GM12878 (cell line): Measurements from ENCODE around the gene COL8A2. TPM values are rescaled to one million over a fixed set of nuclear protein-coding genes. Genes with fewer than 3 reads are reported as not detected.

ENCODE experiments used
- ATAC-seq: fragments of 200-7000 bp; cut with Tn5 transposase; 3 replicates; pipeline ENCODE4 v1.9.1; 2020; ENCODE audit warnings: mild to moderate bottlenecking, moderate library complexity
- BruUV-seq: library from RNA; stranded (reverse); fragments of 400-500 nt; replicated peaks from 2 replicates; lab custom pipeline; 2021; lab: Mats Ljungman, UMichigan
- CTCF ChIA-PET: fragments of 300-600 bp; sonication (Branson Sonifier 250); formaldehyde crosslinking; extraction: SDS; loops from one replicate; lab custom pipeline; 2021; ENCODE audit warnings: inconsistent platforms; lab: Yijun Ruan, JAX
- POLR2A ChIA-PET: fragments of 350-600 bp; formaldehyde crosslinking; extraction: SDS; loops from one replicate; lab custom pipeline; 2021; ENCODE audit warnings: inconsistent platforms; lab: Charles Lee
- RAD21 ChIA-PET: fragments of 300-600 bp; sonication (Branson Sonifier 250); formaldehyde crosslinking; loops from one replicate; lab custom pipeline; 2023; ENCODE audit warnings: antibody characterized with exemption; ENCODE audit not compliant: unreplicated experiment; lab: Charles Lee
- SMC1A ChIA-PET: fragments of 300-600 bp; sonication (Branson Sonifier 250); formaldehyde crosslinking; loops from one replicate; lab custom pipeline; 2023; ENCODE audit not compliant: unreplicated experiment, uncharacterized antibody; lab: Charles Lee
- DNase-seq: peaks from one replicate; pipeline ENCODE4 v3.0.0-alpha.2; 2011; ENCODE audit warnings: low read depth, low spot score
- FAIRE-seq: peaks from 3 replicates; lab custom pipeline; 2011; peaks lifted over from hg19 to GRCh38; lab: Jason Lieb, UNC
- H2AFZ ChIP-seq: 2 replicates; pipeline ENCODE4 v1.6.0; 2011; ENCODE audit warnings: low read depth, low read length, control low read depth; ENCODE audit not compliant: control insufficient read depth
- H3K27ac ChIP-seq: 2 replicates; pipeline ENCODE4 v1.5.1; 2011; ENCODE audit warnings: control low read depth; ENCODE audit not compliant: control insufficient read depth, insufficient read depth
- H3K27me3 ChIP-seq, 2 experiments: replicated peaks in 1 of 2; 2 replicates each; pipeline versions ENCODE4 v1.6.0 to v1.6.1; 2011; ENCODE audit warnings: low read length in 1 of 2; ENCODE audit not compliant: control insufficient read depth in 2 of 2, insufficient read depth in 2 of 2
- H3K36me3 ChIP-seq, 2 experiments: 2 replicates each; pipeline ENCODE4 v1.5.1; 2011; ENCODE audit warnings: low read length in 1 of 2; ENCODE audit not compliant: control insufficient read depth in 2 of 2, insufficient read depth in 2 of 2
- H3K4me1 ChIP-seq: 2 replicates; pipeline ENCODE4 v1.6.1; 2011; ENCODE audit warnings: mild to moderate bottlenecking, low read length, moderate library complexity, mixed read lengths; ENCODE audit not compliant: control insufficient read depth, insufficient read depth
- H3K4me2 ChIP-seq: 2 replicates; pipeline ENCODE4 v1.6.0; 2011; ENCODE audit warnings: control low read depth; ENCODE audit not compliant: control insufficient read depth, insufficient read depth
- H3K4me3 ChIP-seq: fragments of 200-600 bp; sonication (generic); 2 replicates; pipeline ENCODE4 v1.5.1; 2016
- H3K79me2 ChIP-seq: 2 replicates; pipeline ENCODE4 v1.6.0; 2011; ENCODE audit warnings: low read length; ENCODE audit not compliant: control insufficient read depth, insufficient read depth
- H3K9ac ChIP-seq: 2 replicates; pipeline ENCODE4 v1.8.0; 2011; ENCODE audit warnings: low read length, control low read depth, mixed read lengths; ENCODE audit not compliant: control insufficient read depth, insufficient read depth
- H3K9me3 ChIP-seq: replicated peaks from 3 replicates; pipeline ENCODE4 v1.5.1; 2011; ENCODE audit warnings: mild to moderate bottlenecking, low read length; ENCODE audit not compliant: control insufficient read depth, insufficient read depth
- H4K20me1 ChIP-seq: 2 replicates; pipeline ENCODE4 v1.6.0; 2011; ENCODE audit not compliant: control insufficient read depth, insufficient read depth
- CHD2 ChIP-seq: IDR thresholded peaks from 2 replicates; pipeline ENCODE4 v1.6.1; 2011; ENCODE audit warnings: low read depth, low read length, improper control_type of control experiment, borderline replicate concordance
- DPF2 ChIP-seq: fragments of 450-650 bp; IDR thresholded peaks from 2 replicates; pipeline ENCODE4 v1.6.1; 2017; ENCODE audit warnings: mild to moderate bottlenecking
- FOXK2 ChIP-seq: fragments of 450-650 bp; IDR thresholded peaks from 2 replicates; pipeline ENCODE4 v1.6.1; 2017; ENCODE audit warnings: mild to moderate bottlenecking, moderate library complexity
- FOXM1 ChIP-seq: IDR thresholded peaks from 2 replicates; pipeline ENCODE4 v1.6.1; 2012; ENCODE audit warnings: low read depth, mild to moderate bottlenecking, inconsistent platforms, low read length, moderate library complexity
- KDM1A ChIP-seq: fragments of 200-600 bp; sonication (generic); IDR thresholded peaks from 2 replicates; pipeline ENCODE4 v1.6.1; 2016; ENCODE audit warnings: borderline replicate concordance
- MTA2 ChIP-seq: fragments of 450-650 bp; IDR thresholded peaks from 2 replicates; pipeline ENCODE4 v1.6.1; 2016; ENCODE audit warnings: low read depth, mild to moderate bottlenecking, moderate library complexity
- POLR2AphosphoS2 ChIP-seq: IDR thresholded peaks from 2 replicates; pipeline ENCODE4 v1.6.1; 2011; ENCODE audit warnings: low read depth, mild to moderate bottlenecking, low read length, improper control_type of control experiment, moderate library complexity
- POLR2AphosphoS5 ChIP-seq: IDR thresholded peaks from 2 replicates; pipeline ENCODE4 v1.6.1; 2011; ENCODE audit warnings: mild to moderate bottlenecking, low read length, inconsistent platforms
- SIX5 ChIP-seq: IDR thresholded peaks from 2 replicates; pipeline ENCODE4 v1.6.1; 2011; ENCODE audit warnings: mild to moderate bottlenecking, low read depth, low read length, moderate library complexity; ENCODE audit not compliant: severe bottlenecking
- STAT3 ChIP-seq: IDR thresholded peaks from 2 replicates; pipeline ENCODE4 v1.6.1; 2011; ENCODE audit warnings: low read depth, low read length, improper control_type of control experiment
- TBL1XR1 ChIP-seq: IDR thresholded peaks from 2 replicates; pipeline ENCODE4 v1.6.1; 2012; ENCODE audit warnings: low read depth, low read length, improper control_type of control experiment
- ZNF207 ChIP-seq: fragments of 450-650 bp; IDR thresholded peaks from 2 replicates; pipeline ENCODE4 v1.6.1; 2014; ENCODE audit warnings: antibody characterized with exemption, mild to moderate bottlenecking, borderline replicate concordance
- WGBS: methylation state at CpG from one replicate; pipeline ENCODE4 v1.1.6; 2016; ENCODE audit warnings: low lambda C conversion rate; ENCODE audit not compliant: insufficient replicate concordance, insufficient coverage; ENCODE audit errors: missing lambda C conversion rate; 5-methylcytosine and 5-hydroxymethylcytosine counted together
- in situ Hi-C: fragments of 300-500 bp; cut with MboI; formaldehyde crosslinking; loops from 9 replicates; pipeline ENCODE4 v1.14.3; 2018; ENCODE audit warnings: mixed read lengths
- intact Hi-C: fragments of 100-400 bp; cut with micrococcal nuclease; formaldehyde crosslinking; loops from one replicate; pipeline ENCODE4 v1.14.2; 2022; ENCODE audit not compliant: unreplicated experiment
- polyA plus RNA-seq, 11 experiments: library from polyadenylated mRNA; depleted of rRNA in 4 of 11; unstranded in 6 of 11; stranded (reverse) in 5 of 11; fragments of >200 nt; fragmentation: Nextera tagmentation in 4 of 11; fragmentation: Illumina TruSeq in 1 of 11; extraction: Ambion mirVana in 4 of 11; extraction: Trizol in 1 of 11; gene quantifications; 1 replicate in 1 of 11; 2 replicates in 10 of 11; pipeline versions ENCODE4 v1.2.1 to v1.2.3, GENCODE V29; 2011 to 2016; ENCODE audit warnings: inconsistent platforms in 2 of 11, missing spikeins in 2 of 11, low read depth in 1 of 11
- total RNA-seq, 4 experiments: library from RNA; depleted of rRNA in 3 of 4; stranded (reverse); fragments of >200 nt in 3 of 4; fragmentation: Illumina TruSeq in 1 of 4; extraction: Trizol in 1 of 4; gene quantifications; 2 replicates each; pipeline versions ENCODE4 v1.2.1 to v1.2.3, GENCODE V29; 2013 to 2021
- TF ChIP-seq, protein P1 (sequence below): IDR thresholded peaks from 2 replicates; pipeline ENCODE4 v1.6.1; 2012; ENCODE audit warnings: low read length, inconsistent platforms
- TF ChIP-seq, protein P2 (sequence below): IDR thresholded peaks from 2 replicates; pipeline ENCODE4 v1.6.1; 2012; ENCODE audit warnings: low read depth, low read length, improper control_type of control experiment

The COL8A2 gene
- total and polyA plus RNA-seq, 10 of the 15 experiments (the other 5 are each of a cell fraction or from before 2014, with no cell fraction given) = 0.01 TPM; not detected in 9

DNA sequence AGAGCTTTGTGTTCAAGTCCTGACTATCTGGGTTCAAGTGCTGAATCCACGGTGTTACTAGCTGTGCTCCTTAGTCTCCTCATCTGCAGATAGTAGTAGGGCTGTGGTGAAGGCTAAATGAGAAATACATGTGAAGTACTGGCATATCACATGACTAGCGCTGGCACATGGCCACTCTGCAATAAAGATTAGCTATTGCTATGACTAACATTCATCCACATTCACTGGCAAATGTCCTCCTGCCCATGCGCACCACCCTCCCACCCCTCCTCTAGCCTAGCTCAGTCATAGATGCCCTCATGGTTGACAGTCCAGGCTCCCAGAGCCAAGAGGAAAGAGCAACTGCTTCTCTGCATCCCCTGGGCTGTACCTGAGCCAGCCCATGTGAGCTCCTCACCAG is 8.5 kb upstream of the COL8A2 start (continued):
- TF ChIP-seq CHD2 (no peak), POLR2AphosphoS5 (no peak), ZNF207 (no peak), DPF2 (no peak), MTA2 (no peak), TBL1XR1 (no peak), STAT3 (no peak), FOXK2 (no peak)
- TF ChIP-seq, protein P1, sequence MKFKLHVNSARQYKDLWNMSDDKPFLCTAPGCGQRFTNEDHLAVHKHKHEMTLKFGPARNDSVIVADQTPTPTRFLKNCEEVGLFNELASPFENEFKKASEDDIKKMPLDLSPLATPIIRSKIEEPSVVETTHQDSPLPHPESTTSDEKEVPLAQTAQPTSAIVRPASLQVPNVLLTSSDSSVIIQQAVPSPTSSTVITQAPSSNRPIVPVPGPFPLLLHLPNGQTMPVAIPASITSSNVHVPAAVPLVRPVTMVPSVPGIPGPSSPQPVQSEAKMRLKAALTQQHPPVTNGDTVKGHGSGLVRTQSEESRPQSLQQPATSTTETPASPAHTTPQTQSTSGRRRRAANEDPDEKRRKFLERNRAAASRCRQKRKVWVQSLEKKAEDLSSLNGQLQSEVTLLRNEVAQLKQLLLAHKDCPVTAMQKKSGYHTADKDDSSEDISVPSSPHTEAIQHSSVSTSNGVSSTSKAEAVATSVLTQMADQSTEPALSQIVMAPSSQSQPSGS = no peak
- TF ChIP-seq, protein P2, sequence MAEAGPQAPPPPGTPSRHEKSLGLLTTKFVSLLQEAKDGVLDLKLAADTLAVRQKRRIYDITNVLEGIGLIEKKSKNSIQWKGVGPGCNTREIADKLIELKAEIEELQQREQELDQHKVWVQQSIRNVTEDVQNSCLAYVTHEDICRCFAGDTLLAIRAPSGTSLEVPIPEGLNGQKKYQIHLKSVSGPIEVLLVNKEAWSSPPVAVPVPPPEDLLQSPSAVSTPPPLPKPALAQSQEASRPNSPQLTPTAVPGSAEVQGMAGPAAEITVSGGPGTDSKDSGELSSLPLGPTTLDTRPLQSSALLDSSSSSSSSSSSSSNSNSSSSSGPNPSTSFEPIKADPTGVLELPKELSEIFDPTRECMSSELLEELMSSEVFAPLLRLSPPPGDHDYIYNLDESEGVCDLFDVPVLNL = no peak

DNA sequence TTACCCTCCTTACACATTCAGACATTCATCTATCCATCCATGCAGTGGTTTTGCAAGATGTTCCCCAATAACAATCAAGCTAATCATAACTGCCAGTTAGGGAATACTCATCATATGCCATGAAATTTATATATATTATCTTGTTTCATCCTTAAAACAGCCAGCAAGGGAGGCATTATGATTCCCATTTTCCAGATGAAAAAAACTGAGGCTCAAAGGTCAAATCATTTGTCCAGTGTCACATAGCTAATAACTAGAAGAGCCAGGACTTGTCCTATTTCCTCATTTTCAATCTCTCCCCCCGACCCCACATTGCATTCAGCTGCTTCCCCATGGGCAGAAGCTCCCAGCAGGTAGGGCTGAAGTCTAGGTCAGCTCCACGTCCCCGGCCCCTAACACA is 7.0 kb upstream of the COL8A2 start:
- H3K36me3 ChIP-seq = peaks cover 0 to under 1% of the 10 kb centered on the region in 2 experiments; a peak in 2 of 4 replicates
- BruUV-seq = no TSS peak
- H2AFZ ChIP-seq = no peak overlapping the region
- no peak overlapping the region for H3K4me3 ChIP-seq
- ChIA-PET SMC1A (interaction anchor here (0.6 to 1.4 kb wide), 4 partner anchors 10 to 414 kb away, joined by 3 to 5 read pairs (median 3); no protein-coding TSS in a partner anchor), CTCF (interaction anchor here (0.5 to 1.1 kb wide), 3 partner anchors 13 to 628 kb away, joined by 3 to 5 read pairs (median 3); no protein-coding TSS in a partner anchor)
- H3K9ac ChIP-seq = no peak overlapping the region
- FAIRE-seq = no peak
- no peak for DNase-seq
- no peak overlapping the region for H3K4me2 ChIP-seq
- no peaks in the 10 kb centered on the region; a peak in 1 of 4 replicates for H3K27me3 ChIP-seq
- no peaks in the 10 kb centered on the region for H3K9me3 ChIP-seq
- H3K4me1 ChIP-seq = no peaks in the 10 kb centered on the region
- no peaks in the 10 kb centered on the region for H4K20me1 ChIP-seq
- no peak overlapping the region for H3K27ac ChIP-seq
- 61% methylated on average over 3 of the region's 3 CpGs for WGBS
- TF ChIP-seq SIX5 (no peak), POLR2AphosphoS2 (no peak), FOXM1 (no peak), KDM1A (no peak)
- TF ChIP-seq, all 136 proteins: peak for 0
- POLR2A ChIA-PET = interaction anchor here (1.1 to 1.5 kb wide), 2 partner anchors 14 to 17 kb away, joined by 3 to 8 read pairs; partner anchors contain the start of gene TRAPPC3
- H3K79me2 ChIP-seq = no peaks in the 10 kb centered on the region
- RAD21 ChIA-PET = no interaction called here
- in situ Hi-C loops (no loop called here), intact Hi-C loops (no loop called here)
- ATAC-seq = no peak
